GM12878 (cell line): Measurements from ENCODE around the gene NHSL1. TPM values are rescaled to one million over a fixed set of nuclear protein-coding genes. Genes with fewer than 3 reads are reported as not detected.

ENCODE experiments used
- ATAC-seq: fragments of 200-7000 bp; cut with Tn5 transposase; 3 replicates; pipeline ENCODE4 v1.9.1; 2020; ENCODE audit warnings: mild to moderate bottlenecking, moderate library complexity
- BruUV-seq: library from RNA; stranded (reverse); fragments of 400-500 nt; replicated peaks from 2 replicates; lab custom pipeline; 2021; lab: Mats Ljungman, UMichigan
- CTCF ChIA-PET: fragments of 300-600 bp; sonication (Branson Sonifier 250); formaldehyde crosslinking; extraction: SDS; loops from one replicate; lab custom pipeline; 2021; ENCODE audit warnings: inconsistent platforms; lab: Yijun Ruan, JAX
- POLR2A ChIA-PET: fragments of 350-600 bp; formaldehyde crosslinking; extraction: SDS; loops from one replicate; lab custom pipeline; 2021; ENCODE audit warnings: inconsistent platforms; lab: Charles Lee
- RAD21 ChIA-PET: fragments of 300-600 bp; sonication (Branson Sonifier 250); formaldehyde crosslinking; loops from one replicate; lab custom pipeline; 2023; ENCODE audit warnings: antibody characterized with exemption; ENCODE audit not compliant: unreplicated experiment; lab: Charles Lee
- SMC1A ChIA-PET: fragments of 300-600 bp; sonication (Branson Sonifier 250); formaldehyde crosslinking; loops from one replicate; lab custom pipeline; 2023; ENCODE audit not compliant: unreplicated experiment, uncharacterized antibody; lab: Charles Lee
- DNase-seq: peaks from one replicate; pipeline ENCODE4 v3.0.0-alpha.2; 2011; ENCODE audit warnings: low read depth, low spot score
- FAIRE-seq: peaks from 3 replicates; lab custom pipeline; 2011; peaks lifted over from hg19 to GRCh38; lab: Jason Lieb, UNC
- H2AFZ ChIP-seq: 2 replicates; pipeline ENCODE4 v1.6.0; 2011; ENCODE audit warnings: low read depth, low read length, control low read depth; ENCODE audit not compliant: control insufficient read depth
- H3K27ac ChIP-seq: 2 replicates; pipeline ENCODE4 v1.5.1; 2011; ENCODE audit warnings: control low read depth; ENCODE audit not compliant: control insufficient read depth, insufficient read depth
- H3K27me3 ChIP-seq, 2 experiments: replicated peaks in 1 of 2; 2 replicates each; pipeline versions ENCODE4 v1.6.0 to v1.6.1; 2011; ENCODE audit warnings: low read length in 1 of 2; ENCODE audit not compliant: control insufficient read depth in 2 of 2, insufficient read depth in 2 of 2
- H3K36me3 ChIP-seq, 2 experiments: 2 replicates each; pipeline ENCODE4 v1.5.1; 2011; ENCODE audit warnings: low read length in 1 of 2; ENCODE audit not compliant: control insufficient read depth in 2 of 2, insufficient read depth in 2 of 2
- H3K4me1 ChIP-seq: 2 replicates; pipeline ENCODE4 v1.6.1; 2011; ENCODE audit warnings: mild to moderate bottlenecking, low read length, moderate library complexity, mixed read lengths; ENCODE audit not compliant: control insufficient read depth, insufficient read depth
- H3K4me2 ChIP-seq: 2 replicates; pipeline ENCODE4 v1.6.0; 2011; ENCODE audit warnings: control low read depth; ENCODE audit not compliant: control insufficient read depth, insufficient read depth
- H3K4me3 ChIP-seq: fragments of 200-600 bp; sonication (generic); 2 replicates; pipeline ENCODE4 v1.5.1; 2016
- H3K79me2 ChIP-seq: 2 replicates; pipeline ENCODE4 v1.6.0; 2011; ENCODE audit warnings: low read length; ENCODE audit not compliant: control insufficient read depth, insufficient read depth
- H3K9ac ChIP-seq: 2 replicates; pipeline ENCODE4 v1.8.0; 2011; ENCODE audit warnings: low read length, control low read depth, mixed read lengths; ENCODE audit not compliant: control insufficient read depth, insufficient read depth
- H3K9me3 ChIP-seq: replicated peaks from 3 replicates; pipeline ENCODE4 v1.5.1; 2011; ENCODE audit warnings: mild to moderate bottlenecking, low read length; ENCODE audit not compliant: control insufficient read depth, insufficient read depth
- H4K20me1 ChIP-seq: 2 replicates; pipeline ENCODE4 v1.6.0; 2011; ENCODE audit not compliant: control insufficient read depth, insufficient read depth
- BACH1 ChIP-seq: fragments of 450-650 bp; IDR thresholded peaks from 2 replicates; pipeline ENCODE4 v1.6.1; 2017; ENCODE audit warnings: mild to moderate bottlenecking, borderline replicate concordance
- BRCA1 ChIP-seq: IDR thresholded peaks from 2 replicates; pipeline ENCODE4 v1.6.1; 2011; ENCODE audit warnings: low read depth, low read length, improper control_type of control experiment
- CREM ChIP-seq: IDR thresholded peaks from 2 replicates; pipeline ENCODE4 v1.6.1; 2014; ENCODE audit warnings: antibody characterized with exemption, low read depth
- EED ChIP-seq: sonication (generic); IDR thresholded peaks from 2 replicates; pipeline ENCODE4 v1.6.1; 2016; ENCODE audit warnings: antibody characterized with exemption, low read depth
- FOXM1 ChIP-seq: IDR thresholded peaks from 2 replicates; pipeline ENCODE4 v1.6.1; 2012; ENCODE audit warnings: low read depth, mild to moderate bottlenecking, inconsistent platforms, low read length, moderate library complexity
- KLF5 ChIP-seq: fragments of 450-650 bp; IDR thresholded peaks from 2 replicates; pipeline ENCODE4 v1.6.1; 2014; ENCODE audit warnings: mild to moderate bottlenecking; ENCODE audit not compliant: partially characterized antibody
- NBN ChIP-seq: fragments of 450-650 bp; IDR thresholded peaks from 2 replicates; pipeline ENCODE4 v1.6.1; 2016
- SP1 ChIP-seq: IDR thresholded peaks from one replicate; pipeline ENCODE4 v1.6.1; 2011; ENCODE audit warnings: low read depth, low read length
- SRF ChIP-seq, 2 experiments: IDR thresholded peaks; 2 replicates each; pipeline ENCODE4 v1.6.1; 2011; ENCODE audit warnings: low read depth in 2 of 2, low read length in 2 of 2, mild to moderate bottlenecking in 1 of 2, moderate library complexity in 1 of 2
- ZSCAN29 ChIP-seq: fragments of 450-650 bp; IDR thresholded peaks from 2 replicates; pipeline ENCODE4 v1.6.1; 2017; ENCODE audit warnings: mild to moderate bottlenecking, moderate library complexity
- WGBS: methylation state at CpG from one replicate; pipeline ENCODE4 v1.1.6; 2016; ENCODE audit warnings: low lambda C conversion rate; ENCODE audit not compliant: insufficient replicate concordance, insufficient coverage; ENCODE audit errors: missing lambda C conversion rate; 5-methylcytosine and 5-hydroxymethylcytosine counted together
- in situ Hi-C: fragments of 300-500 bp; cut with MboI; formaldehyde crosslinking; loops from 9 replicates; pipeline ENCODE4 v1.14.3; 2018; ENCODE audit warnings: mixed read lengths
- intact Hi-C: fragments of 100-400 bp; cut with micrococcal nuclease; formaldehyde crosslinking; loops from one replicate; pipeline ENCODE4 v1.14.2; 2022; ENCODE audit not compliant: unreplicated experiment
- polyA plus RNA-seq, 11 experiments: library from polyadenylated mRNA; depleted of rRNA in 4 of 11; unstranded in 6 of 11; stranded (reverse) in 5 of 11; fragments of >200 nt; fragmentation: Nextera tagmentation in 4 of 11; fragmentation: Illumina TruSeq in 1 of 11; extraction: Ambion mirVana in 4 of 11; extraction: Trizol in 1 of 11; gene quantifications; 1 replicate in 1 of 11; 2 replicates in 10 of 11; pipeline versions ENCODE4 v1.2.1 to v1.2.3, GENCODE V29; 2011 to 2016; ENCODE audit warnings: inconsistent platforms in 2 of 11, missing spikeins in 2 of 11, low read depth in 1 of 11
- total RNA-seq, 4 experiments: library from RNA; depleted of rRNA in 3 of 4; stranded (reverse); fragments of >200 nt in 3 of 4; fragmentation: Illumina TruSeq in 1 of 4; extraction: Trizol in 1 of 4; gene quantifications; 2 replicates each; pipeline versions ENCODE4 v1.2.1 to v1.2.3, GENCODE V29; 2013 to 2021
- TF ChIP-seq, protein P1 (sequence below): IDR thresholded peaks from 2 replicates; pipeline ENCODE4 v1.6.1; 2012; ENCODE audit warnings: low read depth, low read length, improper control_type of control experiment
- TF ChIP-seq, protein P2 (sequence below): IDR thresholded peaks from 2 replicates; pipeline ENCODE4 v1.6.1; 2012; ENCODE audit warnings: improper control_type of control experiment, low read depth, low read length; ENCODE audit not compliant: insufficient replicate concordance

Gene NHSL1
- total and polyA plus RNA-seq, 10 of the 15 experiments (the other 5 are each of a cell fraction or from before 2014, with no cell fraction given), result 0.26 to 14.1 (median 0.90) TPM

GRCh38 chr6:138500867-138501446 is 1.7 kb upstream of the NHSL1 start (continued):
- TF ChIP-seq BACH1 (no peak), ZSCAN29 (no peak), SRF (IDR thresholded peaks at IDR 0.05; ENCODE audit: low read depth in 2 of 2, low read length in 2 of 2) (no peak), SP1 (no peak), EED (no peak), KLF5 (no peak), CREM (no peak)
- TF ChIP-seq, protein P1, sequence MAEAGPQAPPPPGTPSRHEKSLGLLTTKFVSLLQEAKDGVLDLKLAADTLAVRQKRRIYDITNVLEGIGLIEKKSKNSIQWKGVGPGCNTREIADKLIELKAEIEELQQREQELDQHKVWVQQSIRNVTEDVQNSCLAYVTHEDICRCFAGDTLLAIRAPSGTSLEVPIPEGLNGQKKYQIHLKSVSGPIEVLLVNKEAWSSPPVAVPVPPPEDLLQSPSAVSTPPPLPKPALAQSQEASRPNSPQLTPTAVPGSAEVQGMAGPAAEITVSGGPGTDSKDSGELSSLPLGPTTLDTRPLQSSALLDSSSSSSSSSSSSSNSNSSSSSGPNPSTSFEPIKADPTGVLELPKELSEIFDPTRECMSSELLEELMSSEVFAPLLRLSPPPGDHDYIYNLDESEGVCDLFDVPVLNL, result no peak

DNA sequence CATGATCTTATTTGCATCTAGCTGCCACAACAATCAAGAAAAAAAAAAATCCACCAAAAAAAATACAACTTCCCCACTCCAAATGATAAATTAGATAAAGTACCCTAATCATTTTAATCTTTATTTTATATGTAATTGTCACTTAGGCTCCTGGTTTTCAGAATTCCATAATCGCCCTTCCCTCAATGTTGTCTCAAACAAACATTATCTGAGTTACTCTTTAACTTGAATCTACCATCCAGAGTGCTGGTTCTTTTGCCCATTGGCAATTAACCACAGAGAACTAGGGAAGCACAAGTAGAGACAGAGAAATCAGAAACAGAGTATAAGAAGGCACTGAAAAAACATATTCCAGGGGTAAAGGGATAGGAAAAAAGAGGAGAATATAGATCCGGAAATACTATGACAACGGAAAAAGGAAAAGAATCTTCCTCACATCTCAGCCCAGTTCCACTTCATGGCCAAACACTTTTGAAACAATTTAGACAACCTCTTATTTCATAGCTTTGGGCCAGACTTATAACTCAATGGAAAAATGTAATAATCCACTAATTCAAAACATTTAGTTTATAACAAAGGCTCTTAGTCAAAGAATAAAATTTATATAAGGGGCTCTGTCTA is 861 bp upstream of the NHSL1 start:
- in situ Hi-C loops, result no loop called here
- no peak overlapping the region for H3K4me2 ChIP-seq
- DNase-seq (no peak), FAIRE-seq (no peak), ATAC-seq (no peak)
- TF ChIP-seq, protein P2, sequence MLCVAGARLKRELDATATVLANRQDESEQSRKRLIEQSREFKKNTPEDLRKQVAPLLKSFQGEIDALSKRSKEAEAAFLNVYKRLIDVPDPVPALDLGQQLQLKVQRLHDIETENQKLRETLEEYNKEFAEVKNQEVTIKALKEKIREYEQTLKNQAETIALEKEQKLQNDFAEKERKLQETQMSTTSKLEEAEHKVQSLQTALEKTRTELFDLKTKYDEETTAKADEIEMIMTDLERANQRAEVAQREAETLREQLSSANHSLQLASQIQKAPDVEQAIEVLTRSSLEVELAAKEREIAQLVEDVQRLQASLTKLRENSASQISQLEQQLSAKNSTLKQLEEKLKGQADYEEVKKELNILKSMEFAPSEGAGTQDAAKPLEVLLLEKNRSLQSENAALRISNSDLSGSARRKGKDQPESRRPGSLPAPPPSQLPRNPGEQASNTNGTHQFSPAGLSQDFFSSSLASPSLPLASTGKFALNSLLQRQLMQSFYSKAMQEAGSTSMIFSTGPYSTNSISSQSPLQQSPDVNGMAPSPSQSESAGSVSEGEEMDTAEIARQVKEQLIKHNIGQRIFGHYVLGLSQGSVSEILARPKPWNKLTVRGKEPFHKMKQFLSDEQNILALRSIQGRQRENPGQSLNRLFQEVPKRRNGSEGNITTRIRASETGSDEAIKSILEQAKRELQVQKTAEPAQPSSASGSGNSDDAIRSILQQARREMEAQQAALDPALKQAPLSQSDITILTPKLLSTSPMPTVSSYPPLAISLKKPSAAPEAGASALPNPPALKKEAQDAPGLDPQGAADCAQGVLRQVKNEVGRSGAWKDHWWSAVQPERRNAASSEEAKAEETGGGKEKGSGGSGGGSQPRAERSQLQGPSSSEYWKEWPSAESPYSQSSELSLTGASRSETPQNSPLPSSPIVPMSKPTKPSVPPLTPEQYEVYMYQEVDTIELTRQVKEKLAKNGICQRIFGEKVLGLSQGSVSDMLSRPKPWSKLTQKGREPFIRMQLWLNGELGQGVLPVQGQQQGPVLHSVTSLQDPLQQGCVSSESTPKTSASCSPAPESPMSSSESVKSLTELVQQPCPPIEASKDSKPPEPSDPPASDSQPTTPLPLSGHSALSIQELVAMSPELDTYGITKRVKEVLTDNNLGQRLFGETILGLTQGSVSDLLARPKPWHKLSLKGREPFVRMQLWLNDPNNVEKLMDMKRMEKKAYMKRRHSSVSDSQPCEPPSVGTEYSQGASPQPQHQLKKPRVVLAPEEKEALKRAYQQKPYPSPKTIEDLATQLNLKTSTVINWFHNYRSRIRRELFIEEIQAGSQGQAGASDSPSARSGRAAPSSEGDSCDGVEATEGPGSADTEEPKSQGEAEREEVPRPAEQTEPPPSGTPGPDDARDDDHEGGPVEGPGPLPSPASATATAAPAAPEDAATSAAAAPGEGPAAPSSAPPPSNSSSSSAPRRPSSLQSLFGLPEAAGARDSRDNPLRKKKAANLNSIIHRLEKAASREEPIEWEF, result no peak
- no peak for TF ChIP-seq BRCA1
- TF ChIP-seq NBN, result no peak
- TF ChIP-seq FOXM1, result no peak
- ChIA-PET POLR2A (interaction anchor here (0.6 to 1.4 kb wide), 6 partner anchors 13 to 1158 kb away, joined by 3 to 5 read pairs (median 5); no protein-coding TSS in a partner anchor), CTCF (interaction anchor here (1.1 to 6.0 kb wide), 12 partner anchors 8 to 97 kb away, joined by 3 to 57 read pairs (median 4); no protein-coding TSS in a partner anchor), RAD21 (interaction anchor here (0.9 to 17.2 kb wide), 7 partner anchors 9 to 71 kb away, joined by 4 to 202 read pairs (median 12); no protein-coding TSS in a partner anchor), SMC1A (interaction anchor here (0.7 to 11.5 kb wide), 16 partner anchors 9 to 383 kb away, joined by 3 to 139 read pairs (median 8); no protein-coding TSS in a partner anchor)
- H4K20me1 ChIP-seq, result no peaks in the 10 kb centered on the region
- no TSS peak for BruUV-seq
- H3K36me3 ChIP-seq, result no peaks in the 10 kb centered on the region
- no peak overlapping the region for H3K9ac ChIP-seq
- H3K27ac ChIP-seq, result no peak overlapping the region
- no peak overlapping the region for H3K4me3 ChIP-seq
- H2AFZ ChIP-seq, result no peak overlapping the region
- WGBS, result 67% methylated on average over 3 of the region's 3 CpGs
- intact Hi-C loops, result loop anchor here (10.0 kb wide), 1 partner anchor 195 kb away; no protein-coding TSS in a partner anchor
- H3K27me3 ChIP-seq, result peaks cover 0 to 10% of the 10 kb centered on the region in 2 experiments; a peak in 2 of 4 replicates
- H3K9me3 ChIP-seq, result no peaks in the 10 kb centered on the region
- H3K79me2 ChIP-seq, result no peaks in the 10 kb centered on the region
- H3K4me1 ChIP-seq, result no peaks in the 10 kb centered on the region
